GM23338 (cell line): Measurements from ENCODE around the gene DGCR8. TPM values are rescaled to one million over a fixed set of nuclear protein-coding genes. Genes with fewer than 3 reads are reported as not detected.

Experiments
- ATAC-seq: fragments of 200-7000 bp; cut with Tn5 transposase; 3 replicates; pipeline ENCODE4 v1.9.1; 2020
- DNase-seq: peaks from one replicate; pipeline ENCODE4 v3.0.0-alpha.2; 2015; ENCODE audit warnings: low spot score
- H2AFZ ChIP-seq: fragments of 200-600 bp; sonication (generic); 2 replicates; pipeline ENCODE4 v1.8.0; 2016; ENCODE audit warnings: antibody characterized with exemption, mild to moderate bottlenecking, moderate library complexity
- H3F3A ChIP-seq: fragments of 200-600 bp; sonication (generic); replicated peaks from 2 replicates; pipeline ENCODE4 v1.8.0; 2017; ENCODE audit warnings: antibody characterized with exemption, mixed run types, low read depth
- H3K27ac ChIP-seq: fragments of 200-600 bp; sonication (generic); 2 replicates; pipeline ENCODE4 v1.6.1; 2016; ENCODE audit warnings: low read depth
- H3K27me3 ChIP-seq: fragments of 200-600 bp; sonication (generic); 2 replicates; pipeline ENCODE4 v1.8.0; 2016; ENCODE audit warnings: mild to moderate bottlenecking, mixed run types, moderate library complexity; ENCODE audit not compliant: insufficient read depth
- H3K36me3 ChIP-seq: fragments of 200-600 bp; sonication (generic); 2 replicates; pipeline ENCODE4 v1.8.0; 2016; ENCODE audit warnings: mild to moderate bottlenecking; ENCODE audit not compliant: insufficient read depth
- H3K4me1 ChIP-seq: fragments of 200-600 bp; sonication (generic); 2 replicates; pipeline ENCODE4 v1.8.0; 2016; ENCODE audit warnings: mild to moderate bottlenecking, moderate library complexity; ENCODE audit not compliant: insufficient read depth
- H3K4me2 ChIP-seq: fragments of 200-600 bp; sonication (generic); 2 replicates; pipeline ENCODE4 v1.7.1; 2017; ENCODE audit warnings: mixed run types
- H3K4me3 ChIP-seq: fragments of 200-600 bp; sonication (generic); 2 replicates; pipeline ENCODE4 v1.6.1; 2016; ENCODE audit warnings: mixed run types
- H3K79me2 ChIP-seq: fragments of 200-600 bp; sonication (generic); replicated peaks from 2 replicates; pipeline ENCODE4 v1.8.0; 2017; ENCODE audit warnings: mild to moderate bottlenecking; ENCODE audit not compliant: insufficient read depth
- H3K9me2 ChIP-seq: fragments of 200-600 bp; sonication (generic); 2 replicates; pipeline ENCODE4 v1.8.0; 2017; ENCODE audit not compliant: insufficient read depth
- H4K20me1 ChIP-seq: fragments of 200-600 bp; sonication (generic); replicated peaks from 2 replicates; pipeline ENCODE4 v1.8.0; 2017; ENCODE audit warnings: mild to moderate bottlenecking; ENCODE audit not compliant: insufficient read depth
- H3K27ac Mint-ChIP-seq: 2 replicates; pipeline ENCODE4 v1.8.0; 2020; ENCODE audit warnings: inconsistent platforms, mild to moderate bottlenecking, moderate library complexity, mixed read lengths
- H3K27me3 Mint-ChIP-seq: 3 replicates; pipeline ENCODE4 v1.8.0; 2022; ENCODE audit warnings: low read depth, mild to moderate bottlenecking, moderate library complexity, mixed read lengths, inconsistent platforms; ENCODE audit not compliant: insufficient read depth, poor library complexity
- H3K36me3 Mint-ChIP-seq: 3 replicates; pipeline ENCODE4 v1.8.0; 2021; ENCODE audit warnings: low read depth, mild to moderate bottlenecking, inconsistent platforms, moderate library complexity, mixed read lengths
- H3K4me1 Mint-ChIP-seq: 3 replicates; pipeline ENCODE4 v1.8.0; 2020; ENCODE audit warnings: mild to moderate bottlenecking, inconsistent platforms, mixed read lengths
- H3K4me3 Mint-ChIP-seq: 3 replicates; pipeline ENCODE4 v1.8.0; 2021; ENCODE audit warnings: moderate library complexity, mild to moderate bottlenecking, inconsistent platforms, mixed read lengths
- H3K9me3 Mint-ChIP-seq: 3 replicates; pipeline ENCODE4 v1.8.0; 2020; ENCODE audit warnings: moderate library complexity, mild to moderate bottlenecking, inconsistent platforms, mixed read lengths
- CREB1 ChIP-seq: fragments of 250-450 bp; sonication (Bioruptor Pico); IDR thresholded peaks from 2 replicates; pipeline ENCODE4 v1.5.0; 2020; ENCODE audit warnings: low read depth, mild to moderate bottlenecking, moderate library complexity
- EZH2 ChIP-seq: fragments of 200-600 bp; sonication (generic); IDR thresholded peaks from one replicate; pipeline ENCODE4 v1.8.0; 2017; ENCODE audit warnings: antibody characterized with exemption, mild to moderate bottlenecking, low read depth; ENCODE audit not compliant: unreplicated experiment
- EZH2phosphoT487 ChIP-seq: fragments of 200-600 bp; sonication (generic); IDR thresholded peaks from one replicate; pipeline ENCODE4 v1.8.1; 2018; ENCODE audit warnings: antibody characterized with exemption; ENCODE audit not compliant: unreplicated experiment
- JUNB ChIP-seq: IDR thresholded peaks from one replicate; pipeline ENCODE4 v1.6.1; 2016; ENCODE audit warnings: antibody characterized with exemption; ENCODE audit not compliant: unreplicated experiment
- NANOG ChIP-seq: IDR thresholded peaks from 2 replicates; pipeline ENCODE4 v1.6.1; 2016; ENCODE audit warnings: antibody characterized with exemption, borderline replicate concordance
- STAT1 ChIP-seq: IDR thresholded peaks from one replicate; pipeline ENCODE4 v1.6.1; 2016; ENCODE audit warnings: antibody characterized with exemption; ENCODE audit not compliant: unreplicated experiment
- ZNF114 ChIP-seq: fragments of 250-450 bp; sonication (Bioruptor Pico); IDR thresholded peaks from 2 replicates; pipeline ENCODE4 v1.5.0; 2020; ENCODE audit warnings: mild to moderate bottlenecking, moderate library complexity
- ZNF331 ChIP-seq: fragments of 250-450 bp; sonication (Bioruptor Pico); IDR thresholded peaks from 2 replicates; pipeline ENCODE4 v1.5.0; 2020; ENCODE audit warnings: low read depth, mild to moderate bottlenecking, moderate library complexity
- polyA plus RNA-seq: library from polyadenylated mRNA; unstranded; fragments of >200 nt; fragmentation: Nextera tagmentation; extraction: Ambion mirVana; gene quantifications from 2 replicates; pipeline ENCODE4 v1.2.1, GENCODE V29; 2016
- total RNA-seq: library from RNA; depleted of rRNA; stranded (reverse); fragments of >200 nt; shearing (Covaris generic); gene quantifications from 2 replicates; pipeline ENCODE4 v1.2.3, GENCODE V29; 2014
- TF ChIP-seq, protein P1 (sequence below): IDR thresholded peaks from one replicate; pipeline ENCODE4 v1.6.1; 2018; ENCODE audit warnings: antibody characterized with exemption; ENCODE audit not compliant: unreplicated experiment
- TF ChIP-seq, protein P2 (sequence below): fragments of 250-450 bp; sonication (Bioruptor Pico); IDR thresholded peaks from 2 replicates; pipeline ENCODE4 v1.5.0; 2020; ENCODE audit warnings: mild to moderate bottlenecking, moderate library complexity

DGCR8 gene
- total and polyA plus RNA-seq, 2 experiments from 2014 or later: 12.2 to 48.9 TPM

DNA sequence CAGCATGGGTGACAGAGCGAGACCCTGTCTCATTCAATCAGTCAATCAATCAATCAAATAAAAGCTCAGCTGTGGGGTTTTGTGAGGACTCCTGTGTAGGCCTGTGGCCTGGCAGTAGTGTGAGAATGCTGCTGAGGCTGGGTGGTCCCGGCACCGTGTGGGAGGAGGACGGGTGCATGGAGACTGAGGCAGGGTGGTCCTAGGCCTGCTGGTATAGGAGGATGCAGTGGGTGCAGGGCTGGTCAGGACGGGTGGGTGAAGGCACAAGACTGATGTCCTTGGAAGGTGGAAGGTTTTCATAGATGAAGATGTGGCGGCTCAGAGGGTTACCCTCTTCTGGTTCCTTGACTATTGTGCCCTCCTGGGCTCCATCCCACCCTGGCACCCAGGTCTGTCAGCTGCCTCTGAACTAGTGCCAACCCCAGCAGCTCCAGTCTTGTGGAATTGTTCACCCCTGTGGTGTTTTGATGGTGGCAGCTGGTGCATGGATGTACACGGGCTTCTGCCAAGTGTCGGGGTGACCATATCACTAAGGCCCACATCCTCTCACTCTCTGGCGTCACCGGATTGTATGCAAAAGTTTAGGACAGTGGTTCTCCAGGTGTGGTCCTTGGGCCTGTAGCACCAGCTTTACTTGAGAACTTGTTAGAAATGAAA lies 35.4 kb upstream of the DGCR8 start:
- peaks cover 22% of the 10 kb centered on the region for H3K36me3 Mint-ChIP-seq
- Histone ChIP-seq H3K4me3 (no peak overlapping the region), H3K4me2 (no peak overlapping the region), H4K20me1 (no peaks in the 10 kb centered on the region; the same call in none of the 2 replicates), H2AFZ (no peak overlapping the region), H3F3A (no peaks in the 10 kb centered on the region), H3K27me3 (no peaks in the 10 kb centered on the region), H3K36me3 (no peaks in the 10 kb centered on the region), H3K79me2 (no peaks in the 10 kb centered on the region), H3K9me2 (no peaks in the 10 kb centered on the region), H3K4me1 (no peaks in the 10 kb centered on the region), H3K27ac (no peak overlapping the region)
- no peak for ATAC-seq
- no peak for TF ChIP-seq EZH2
- no peak for TF ChIP-seq CREB1 (CRISPR knock-in tag)
- TF ChIP-seq ZNF114 (CRISPR knock-in tag): no peak
- no peak for TF ChIP-seq ZNF331
- TF ChIP-seq STAT1: no peak
- TF ChIP-seq EZH2phosphoT487: no peak
- H3K4me1 Mint-ChIP-seq: no peaks in the 10 kb centered on the region
- DNase-seq: no peak
- peaks cover 16% of the 10 kb centered on the region for H3K9me3 Mint-ChIP-seq
- H3K4me3 Mint-ChIP-seq: no peak overlapping the region
- no peak overlapping the region for H3K27ac Mint-ChIP-seq
- H3K27me3 Mint-ChIP-seq: peaks cover 3% of the 10 kb centered on the region

DNA sequence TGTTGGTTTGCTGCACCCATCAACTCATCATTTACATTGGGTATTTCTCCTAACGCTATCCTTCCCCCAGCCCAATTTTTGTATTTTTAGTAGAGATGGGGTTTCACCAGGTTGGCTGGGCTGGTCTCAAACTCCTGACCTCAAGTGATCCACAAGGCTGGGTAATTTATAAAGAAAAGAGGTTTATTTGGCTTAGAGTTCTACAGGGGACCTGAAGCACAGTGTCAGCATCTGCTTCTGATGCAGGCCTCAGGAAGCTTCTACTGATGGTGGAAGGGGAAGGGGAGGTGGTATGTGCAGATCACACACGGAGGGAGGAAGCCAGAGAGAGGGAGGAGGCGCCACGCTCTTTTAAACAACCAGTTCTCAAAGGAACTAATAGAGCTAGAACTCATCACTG lies 33.3 kb upstream of the DGCR8 start:
- Mint-ChIP-seq H3K4me3 (no peak overlapping the region), H3K27me3 (peaks cover 3% of the 10 kb centered on the region)

More for the DNA sequence above, 33.3 kb upstream of the DGCR8 start:
- H3K36me3 Mint-ChIP-seq: peaks cover 24% of the 10 kb centered on the region
- TF ChIP-seq, protein P1, sequence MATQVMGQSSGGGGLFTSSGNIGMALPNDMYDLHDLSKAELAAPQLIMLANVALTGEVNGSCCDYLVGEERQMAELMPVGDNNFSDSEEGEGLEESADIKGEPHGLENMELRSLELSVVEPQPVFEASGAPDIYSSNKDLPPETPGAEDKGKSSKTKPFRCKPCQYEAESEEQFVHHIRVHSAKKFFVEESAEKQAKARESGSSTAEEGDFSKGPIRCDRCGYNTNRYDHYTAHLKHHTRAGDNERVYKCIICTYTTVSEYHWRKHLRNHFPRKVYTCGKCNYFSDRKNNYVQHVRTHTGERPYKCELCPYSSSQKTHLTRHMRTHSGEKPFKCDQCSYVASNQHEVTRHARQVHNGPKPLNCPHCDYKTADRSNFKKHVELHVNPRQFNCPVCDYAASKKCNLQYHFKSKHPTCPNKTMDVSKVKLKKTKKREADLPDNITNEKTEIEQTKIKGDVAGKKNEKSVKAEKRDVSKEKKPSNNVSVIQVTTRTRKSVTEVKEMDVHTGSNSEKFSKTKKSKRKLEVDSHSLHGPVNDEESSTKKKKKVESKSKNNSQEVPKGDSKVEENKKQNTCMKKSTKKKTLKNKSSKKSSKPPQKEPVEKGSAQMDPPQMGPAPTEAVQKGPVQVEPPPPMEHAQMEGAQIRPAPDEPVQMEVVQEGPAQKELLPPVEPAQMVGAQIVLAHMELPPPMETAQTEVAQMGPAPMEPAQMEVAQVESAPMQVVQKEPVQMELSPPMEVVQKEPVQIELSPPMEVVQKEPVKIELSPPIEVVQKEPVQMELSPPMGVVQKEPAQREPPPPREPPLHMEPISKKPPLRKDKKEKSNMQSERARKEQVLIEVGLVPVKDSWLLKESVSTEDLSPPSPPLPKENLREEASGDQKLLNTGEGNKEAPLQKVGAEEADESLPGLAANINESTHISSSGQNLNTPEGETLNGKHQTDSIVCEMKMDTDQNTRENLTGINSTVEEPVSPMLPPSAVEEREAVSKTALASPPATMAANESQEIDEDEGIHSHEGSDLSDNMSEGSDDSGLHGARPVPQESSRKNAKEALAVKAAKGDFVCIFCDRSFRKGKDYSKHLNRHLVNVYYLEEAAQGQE: no peak
- TF ChIP-seq CREB1 (CRISPR knock-in tag): no peak
- no peak for TF ChIP-seq ZNF331
- no peak for TF ChIP-seq NANOG
- TF ChIP-seq STAT1: no peak
- TF ChIP-seq, protein P2, sequence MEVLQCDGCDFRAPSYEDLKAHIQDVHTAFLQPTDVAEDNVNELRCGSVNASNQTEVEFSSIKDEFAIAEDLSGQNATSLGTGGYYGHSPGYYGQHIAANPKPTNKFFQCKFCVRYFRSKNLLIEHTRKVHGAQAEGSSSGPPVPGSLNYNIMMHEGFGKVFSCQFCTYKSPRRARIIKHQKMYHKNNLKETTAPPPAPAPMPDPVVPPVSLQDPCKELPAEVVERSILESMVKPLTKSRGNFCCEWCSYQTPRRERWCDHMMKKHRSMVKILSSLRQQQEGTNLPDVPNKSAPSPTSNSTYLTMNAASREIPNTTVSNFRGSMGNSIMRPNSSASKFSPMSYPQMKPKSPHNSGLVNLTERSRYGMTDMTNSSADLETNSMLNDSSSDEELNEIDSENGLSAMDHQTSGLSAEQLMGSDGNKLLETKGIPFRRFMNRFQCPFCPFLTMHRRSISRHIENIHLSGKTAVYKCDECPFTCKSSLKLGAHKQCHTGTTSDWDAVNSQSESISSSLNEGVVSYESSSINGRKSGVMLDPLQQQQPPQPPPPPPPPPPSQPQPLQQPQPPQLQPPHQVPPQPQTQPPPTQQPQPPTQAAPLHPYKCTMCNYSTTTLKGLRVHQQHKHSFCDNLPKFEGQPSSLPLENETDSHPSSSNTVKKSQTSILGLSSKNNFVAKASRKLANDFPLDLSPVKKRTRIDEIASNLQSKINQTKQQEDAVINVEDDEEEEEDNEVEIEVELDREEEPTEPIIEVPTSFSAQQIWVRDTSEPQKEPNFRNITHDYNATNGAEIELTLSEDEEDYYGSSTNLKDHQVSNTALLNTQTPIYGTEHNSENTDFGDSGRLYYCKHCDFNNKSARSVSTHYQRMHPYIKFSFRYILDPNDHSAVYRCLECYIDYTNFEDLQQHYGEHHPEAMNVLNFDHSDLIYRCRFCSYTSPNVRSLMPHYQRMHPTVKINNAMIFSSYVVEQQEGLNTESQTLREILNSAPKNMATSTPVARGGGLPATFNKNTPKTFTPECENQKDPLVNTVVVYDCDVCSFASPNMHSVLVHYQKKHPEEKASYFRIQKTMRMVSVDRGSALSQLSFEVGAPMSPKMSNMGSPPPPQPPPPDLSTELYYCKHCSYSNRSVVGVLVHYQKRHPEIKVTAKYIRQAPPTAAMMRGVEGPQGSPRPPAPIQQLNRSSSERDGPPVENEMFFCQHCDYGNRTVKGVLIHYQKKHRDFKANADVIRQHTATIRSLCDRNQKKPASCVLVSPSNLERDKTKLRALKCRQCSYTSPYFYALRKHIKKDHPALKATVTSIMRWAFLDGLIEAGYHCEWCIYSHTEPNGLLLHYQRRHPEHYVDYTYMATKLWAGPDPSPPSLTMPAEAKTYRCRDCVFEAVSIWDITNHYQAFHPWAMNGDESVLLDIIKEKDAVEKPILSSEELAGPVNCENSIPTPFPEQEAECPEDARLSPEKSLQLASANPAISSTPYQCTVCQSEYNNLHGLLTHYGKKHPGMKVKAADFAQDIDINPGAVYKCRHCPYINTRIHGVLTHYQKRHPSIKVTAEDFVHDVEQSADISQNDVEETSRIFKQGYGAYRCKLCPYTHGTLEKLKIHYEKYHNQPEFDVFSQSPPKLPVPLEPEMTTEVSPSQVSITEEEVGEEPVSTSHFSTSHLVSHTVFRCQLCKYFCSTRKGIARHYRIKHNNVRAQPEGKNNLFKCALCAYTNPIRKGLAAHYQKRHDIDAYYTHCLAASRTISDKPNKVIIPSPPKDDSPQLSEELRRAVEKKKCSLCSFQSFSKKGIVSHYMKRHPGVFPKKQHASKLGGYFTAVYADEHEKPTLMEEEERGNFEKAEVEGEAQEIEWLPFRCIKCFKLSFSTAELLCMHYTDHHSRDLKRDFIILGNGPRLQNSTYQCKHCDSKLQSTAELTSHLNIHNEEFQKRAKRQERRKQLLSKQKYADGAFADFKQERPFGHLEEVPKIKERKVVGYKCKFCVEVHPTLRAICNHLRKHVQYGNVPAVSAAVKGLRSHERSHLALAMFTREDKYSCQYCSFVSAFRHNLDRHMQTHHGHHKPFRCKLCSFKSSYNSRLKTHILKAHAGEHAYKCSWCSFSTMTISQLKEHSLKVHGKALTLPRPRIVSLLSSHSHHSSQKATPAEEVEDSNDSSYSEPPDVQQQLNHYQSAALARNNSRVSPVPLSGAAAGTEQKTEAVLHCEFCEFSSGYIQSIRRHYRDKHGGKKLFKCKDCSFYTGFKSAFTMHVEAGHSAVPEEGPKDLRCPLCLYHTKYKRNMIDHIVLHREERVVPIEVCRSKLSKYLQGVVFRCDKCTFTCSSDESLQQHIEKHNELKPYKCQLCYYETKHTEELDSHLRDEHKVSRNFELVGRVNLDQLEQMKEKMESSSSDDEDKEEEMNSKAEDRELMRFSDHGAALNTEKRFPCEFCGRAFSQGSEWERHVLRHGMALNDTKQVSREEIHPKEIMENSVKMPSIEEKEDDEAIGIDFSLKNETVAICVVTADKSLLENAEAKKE (CRISPR knock-in tag): no peak
- TF ChIP-seq JUNB: no peak
- TF ChIP-seq EZH2: no peak
- Histone ChIP-seq H3K36me3 (no peaks in the 10 kb centered on the region), H3K4me1 (no peaks in the 10 kb centered on the region), H3K27ac (no peak overlapping the region), H3K9me2 (no peaks in the 10 kb centered on the region), H3K27me3 (no peaks in the 10 kb centered on the region), H2AFZ (no peak overlapping the region), H3K4me2 (no peak overlapping the region), H3K4me3 (no peak overlapping the region), H3K79me2 (no peaks in the 10 kb centered on the region), H4K20me1 (no peaks in the 10 kb centered on the region; the same call in none of the 2 replicates), H3F3A (no peaks in the 10 kb centered on the region)
- H3K9me3 Mint-ChIP-seq: peaks cover 18% of the 10 kb centered on the region
- ATAC-seq (no peak), DNase-seq (no peak)
- H3K4me1 Mint-ChIP-seq: no peaks in the 10 kb centered on the region
- no peak overlapping the region for H3K27ac Mint-ChIP-seq
